HepG2 (cell line): ENCODE data around the gene MED15. TPM values are rescaled to one million over a fixed set of nuclear protein-coding genes. Genes with fewer than 3 reads are reported as not detected.

Experiments used
- ATAC-seq: fragments of 200-7000 bp; cut with Tn5 transposase; 3 replicates; pipeline ENCODE4 v1.9.1; 2020; ENCODE audit warnings: mild to moderate bottlenecking, moderate library complexity
- BruUV-seq: library from RNA; stranded (reverse); fragments of 400-500 nt; replicated peaks from 2 replicates; lab custom pipeline; 2021; lab: Mats Ljungman, UMichigan
- CTCF ChIA-PET: fragments of 300-600 bp; formaldehyde crosslinking; extraction: SDS; loops from one replicate; lab custom pipeline; 2021; ENCODE audit warnings: low total read pairs, inconsistent platforms, low intra/inter-chr PET ratio; lab: Yijun Ruan, JAX
- POLR2A ChIA-PET: fragments of 350-600 bp; sonication (Branson Sonifier 250); formaldehyde crosslinking; loops from one replicate; lab custom pipeline; 2020; ENCODE audit warnings: antibody characterized with exemption, inconsistent platforms; lab: Yijun Ruan, JAX
- DNase-seq: peaks from one replicate; pipeline ENCODE4 v3.0.0-alpha.2; 2015; ENCODE audit warnings: low spot score
- FAIRE-seq: peaks from 3 replicates; lab custom pipeline; 2011; peaks lifted over from hg19 to GRCh38; lab: Jason Lieb, UNC
- H2AFZ ChIP-seq: one replicate; pipeline ENCODE4 v1.6.1; 2011; ENCODE audit warnings: low read length, inconsistent platforms
- H3K27ac ChIP-seq: fragments of 300-600 bp; 3 replicates; pipeline ENCODE4 v1.8.0; 2011; ENCODE audit warnings: mixed run types, mild to moderate bottlenecking, mixed read lengths, low read length, inconsistent platforms; ENCODE audit not compliant: insufficient read depth; ENCODE audit errors: extremely low read length
- H3K27me3 ChIP-seq, 2 experiments: fragments of 200-600 bp in 1 of 2; 2 replicates in 1 of 2; 3 replicates in 1 of 2; pipeline versions ENCODE4 v1.6.0 to v1.8.0; 2011; ENCODE audit warnings: low read length in 2 of 2, mild to moderate bottlenecking in 2 of 2, moderate library complexity in 2 of 2, inconsistent platforms in 1 of 2; ENCODE audit not compliant: insufficient read depth in 2 of 2, control insufficient read depth in 1 of 2
- H3K36me3 ChIP-seq, 2 experiments: fragments of 200-600 bp in 1 of 2; replicated peaks in 1 of 2; 2 replicates in 1 of 2; 3 replicates in 1 of 2; pipeline versions ENCODE4 v1.5.1 to v1.8.0; 2011; ENCODE audit warnings: low read length in 2 of 2, inconsistent platforms in 1 of 2; ENCODE audit not compliant: insufficient read depth in 2 of 2, control insufficient read depth in 1 of 2
- H3K4me1 ChIP-seq: 2 replicates; pipeline ENCODE4 v1.5.1; 2012; ENCODE audit warnings: low read length, inconsistent platforms; ENCODE audit not compliant: insufficient read depth
- H3K4me2 ChIP-seq: 2 replicates; pipeline ENCODE4 v1.6.0; 2011; ENCODE audit warnings: low read depth, low read length, inconsistent platforms
- H3K4me3 ChIP-seq, 3 experiments: fragments of 200-600 bp in 1 of 3; sonication (generic), shearing (Covaris generic) in 1 of 3; replicated peaks in 1 of 3; 2 replicates each; pipeline ENCODE4 v1.5.1; 2011 to 2016; ENCODE audit warnings: low read length in 3 of 3, inconsistent platforms in 2 of 3, low read depth in 2 of 3, mild to moderate bottlenecking in 2 of 3, control low read depth in 1 of 3, mixed read lengths in 1 of 3; ENCODE audit not compliant: insufficient read depth in 1 of 3
- H3K79me2 ChIP-seq: one replicate; pipeline ENCODE4 v1.6.1; 2011; ENCODE audit warnings: low read length, inconsistent platforms; ENCODE audit not compliant: insufficient read depth
- H3K9ac ChIP-seq: 2 replicates; pipeline ENCODE4 v1.6.0; 2011; ENCODE audit warnings: mild to moderate bottlenecking, low read depth, low read length, inconsistent platforms; ENCODE audit not compliant: insufficient read depth
- H3K9me3 ChIP-seq: 2 replicates; pipeline ENCODE4 v1.5.1; 2012; ENCODE audit warnings: mild to moderate bottlenecking, low read length
- H4K20me1 ChIP-seq: 2 replicates; pipeline ENCODE4 v1.6.0; 2011; ENCODE audit warnings: inconsistent platforms, mild to moderate bottlenecking, low read length, moderate library complexity; ENCODE audit not compliant: insufficient read depth
- CCDC6 ChIP-seq: sonication (generic); formaldehyde crosslinking; IDR thresholded peaks from 2 replicates; pipeline ENCODE4 v1.8.1; 2022; ENCODE audit warnings: mild to moderate bottlenecking, missing genetic modification reagents, moderate library complexity
- FOXC1 ChIP-seq: sonication (generic); formaldehyde crosslinking; IDR thresholded peaks from 2 replicates; pipeline ENCODE4 v1.8.0; 2022; ENCODE audit warnings: mild to moderate bottlenecking, missing genetic modification reagents, borderline replicate concordance
- FOXM1 ChIP-seq: sonication (generic); formaldehyde crosslinking; IDR thresholded peaks from 2 replicates; pipeline ENCODE4 v1.5.0; 2020; ENCODE audit warnings: missing genetic modification reagents
- PRPF4 ChIP-seq: fragments of 200-400 bp; formaldehyde crosslinking; IDR thresholded peaks from 2 replicates; pipeline ENCODE4 v1.6.1; 2016; ENCODE audit warnings: low read length, low read depth; ENCODE audit not compliant: poor library complexity, severe bottlenecking
- ZKSCAN1 ChIP-seq: fragments of 150-350 bp; IDR thresholded peaks from 2 replicates; pipeline ENCODE4 v1.6.1; 2014; ENCODE audit warnings: low read length
- ZNF235 ChIP-seq: sonication (generic); formaldehyde crosslinking; IDR thresholded peaks from 2 replicates; pipeline ENCODE4 v1.8.1; 2023; ENCODE audit warnings: mild to moderate bottlenecking, missing genetic modification reagents, borderline replicate concordance
- WGBS: methylation state at CpG from one replicate; pipeline ENCODE4 v1.1.6; 2017; ENCODE audit warnings: low lambda C conversion rate; 5-methylcytosine and 5-hydroxymethylcytosine counted together
- in situ Hi-C: cut with HindIII; loops from 2 replicates; pipeline ENCODE4 v1.10.0; 2017; ENCODE audit warnings: low pct_unique_long_range_greater_than_20kb; ENCODE audit not compliant: extremely low pct_ligation_motif_present
- intact Hi-C: fragments of 100-400 bp; cut with micrococcal nuclease; formaldehyde crosslinking; loops from one replicate; pipeline ENCODE4 v1.10.0; 2022; ENCODE audit not compliant: unreplicated experiment
- polyA plus RNA-seq, 8 experiments: library from polyadenylated mRNA; depleted of rRNA in 3 of 8; stranded (reverse) in 7 of 8; unstranded in 1 of 8; fragments of >200 nt; fragmentation: Illumina TruSeq in 4 of 8; extraction: Trizol in 4 of 8; gene quantifications; 2 replicates each; pipeline versions ENCODE4 v1.2.1 to v1.2.3, GENCODE V29; 2011 to 2016; ENCODE audit warnings: low read depth in 4 of 8, missing spikeins in 1 of 8, mixed read lengths in 1 of 8; ENCODE audit not compliant: insufficient read depth in 1 of 8
- total RNA-seq, 5 experiments: library from RNA; depleted of rRNA; stranded (reverse); fragments of >200 nt; fragmentation: Illumina TruSeq; extraction: Trizol; gene quantifications; 2 replicates each; pipeline ENCODE4 v1.2.3, GENCODE V29; 2016; ENCODE audit warnings: low read depth in 1 of 5
- TF ChIP-seq, protein P1 (sequence below): sonication (generic); formaldehyde crosslinking; IDR thresholded peaks from 2 replicates; pipeline ENCODE4 v1.5.0; 2020; ENCODE audit warnings: missing genetic modification reagents
- TF ChIP-seq, protein P2 (sequence below): sonication (generic); formaldehyde crosslinking; IDR thresholded peaks from 2 replicates; pipeline ENCODE4 v1.8.1; 2023; ENCODE audit warnings: missing genetic modification reagents, mild to moderate bottlenecking, borderline replicate concordance
- TF ChIP-seq, protein P3 (sequence below): sonication (generic); formaldehyde crosslinking; IDR thresholded peaks from 2 replicates; pipeline ENCODE4 v1.5.0; 2020; ENCODE audit warnings: mild to moderate bottlenecking, missing genetic modification reagents, borderline replicate concordance
- TF ChIP-seq, protein P4 (sequence below): sonication (generic); formaldehyde crosslinking; IDR thresholded peaks from 2 replicates; pipeline ENCODE4 v1.5.0; 2020; ENCODE audit warnings: mild to moderate bottlenecking, missing genetic modification reagents

MED15 gene
- total and polyA plus RNA-seq, 2 of the 13 experiments (the other 11 are each of a cell fraction or from before 2014, with no cell fraction given), result 14.3 to 27.0 TPM

DNA sequence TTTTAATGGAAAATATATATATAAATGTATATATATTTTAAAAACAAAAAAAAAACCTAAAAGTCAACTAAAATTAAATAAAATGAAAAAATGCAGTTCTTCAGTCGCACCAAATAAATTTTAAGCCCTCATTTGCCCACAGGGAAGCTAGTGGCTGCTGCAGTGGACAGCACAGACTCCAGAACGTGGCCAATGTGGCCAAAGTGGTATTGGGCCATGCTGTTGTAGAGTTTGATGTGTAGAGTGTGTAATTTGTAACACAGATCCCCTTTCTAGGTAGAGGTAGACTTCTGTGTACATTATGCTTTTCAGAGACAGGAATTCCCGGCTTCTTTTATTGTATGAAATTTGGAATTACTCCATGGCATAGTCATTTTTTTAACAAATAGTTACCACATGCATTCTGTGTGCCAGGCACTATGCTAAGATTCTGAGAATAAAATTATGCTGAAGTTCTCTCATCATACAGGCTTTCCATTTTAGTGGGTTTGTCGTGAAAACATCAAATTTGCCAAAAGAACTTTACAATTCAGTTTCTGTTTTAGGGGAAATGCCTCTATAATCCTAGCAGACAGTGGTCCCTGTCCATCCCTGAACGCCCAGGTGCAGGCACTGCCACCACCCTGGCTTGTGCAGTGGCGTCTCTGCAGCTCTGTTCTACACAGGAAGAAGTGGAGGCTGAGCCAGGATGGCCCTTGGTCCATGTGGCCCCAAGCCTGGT, 68.5 kb downstream of the MED15 start:
- Histone ChIP-seq H3K27ac (no peak overlapping the region), H3K4me2 (no peak overlapping the region), H3K9me3 (no peaks in the 10 kb centered on the region), H3K9ac (no peak overlapping the region), H3K27me3 (no peaks in the 10 kb centered on the region; a peak in 1 of 5 replicates), H3K79me2 (no peaks in the 10 kb centered on the region), H3K4me3 (no peak overlapping the region), H4K20me1 (peaks cover 7% of the 10 kb centered on the region), H3K4me1 (no peaks in the 10 kb centered on the region), H2AFZ (no peak overlapping the region), H3K36me3 (peaks cover 44 to 94% of the 10 kb centered on the region in 2 experiments)
- FAIRE-seq, result no peak
- POLR2A ChIA-PET, result no interaction called here
- in situ Hi-C loops (loop anchor here (10.0 kb wide), 2 partner anchors 59 to 161 kb away; no protein-coding TSS in a partner anchor), intact Hi-C loops (no loop called here)
- no TSS peak for BruUV-seq
- WGBS, result 98% methylated on average over 6 of the region's 6 CpGs
- TF ChIP-seq CCDC6 (CRISPR knock-in tag) (no peak), FOXC1 (CRISPR knock-in tag) (no peak), FOXM1 (CRISPR knock-in tag) (no peak), ZNF235 (CRISPR knock-in tag) (no peak), PRPF4 (no peak), ZKSCAN1 (no peak)
- TF ChIP-seq, protein P1, sequence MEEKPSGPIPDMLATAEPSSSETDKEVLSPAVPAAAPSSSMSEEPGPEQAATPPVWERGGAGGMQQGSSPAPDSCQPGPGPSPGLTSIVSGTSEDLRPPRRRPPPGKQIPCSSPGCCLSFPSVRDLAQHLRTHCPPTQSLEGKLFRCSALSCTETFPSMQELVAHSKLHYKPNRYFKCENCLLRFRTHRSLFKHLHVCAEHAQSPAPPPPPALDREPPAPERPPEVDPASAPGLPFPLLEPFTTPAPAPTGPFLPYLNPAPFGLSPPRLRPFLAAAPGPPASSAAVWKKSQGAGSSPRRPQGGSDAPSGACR, result no peak
- TF ChIP-seq, protein P2, sequence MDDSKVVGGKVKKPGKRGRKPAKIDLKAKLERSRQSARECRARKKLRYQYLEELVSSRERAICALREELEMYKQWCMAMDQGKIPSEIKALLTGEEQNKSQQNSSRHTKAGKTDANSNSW (CRISPR knock-in tag), result no peak
- TF ChIP-seq, protein P3, sequence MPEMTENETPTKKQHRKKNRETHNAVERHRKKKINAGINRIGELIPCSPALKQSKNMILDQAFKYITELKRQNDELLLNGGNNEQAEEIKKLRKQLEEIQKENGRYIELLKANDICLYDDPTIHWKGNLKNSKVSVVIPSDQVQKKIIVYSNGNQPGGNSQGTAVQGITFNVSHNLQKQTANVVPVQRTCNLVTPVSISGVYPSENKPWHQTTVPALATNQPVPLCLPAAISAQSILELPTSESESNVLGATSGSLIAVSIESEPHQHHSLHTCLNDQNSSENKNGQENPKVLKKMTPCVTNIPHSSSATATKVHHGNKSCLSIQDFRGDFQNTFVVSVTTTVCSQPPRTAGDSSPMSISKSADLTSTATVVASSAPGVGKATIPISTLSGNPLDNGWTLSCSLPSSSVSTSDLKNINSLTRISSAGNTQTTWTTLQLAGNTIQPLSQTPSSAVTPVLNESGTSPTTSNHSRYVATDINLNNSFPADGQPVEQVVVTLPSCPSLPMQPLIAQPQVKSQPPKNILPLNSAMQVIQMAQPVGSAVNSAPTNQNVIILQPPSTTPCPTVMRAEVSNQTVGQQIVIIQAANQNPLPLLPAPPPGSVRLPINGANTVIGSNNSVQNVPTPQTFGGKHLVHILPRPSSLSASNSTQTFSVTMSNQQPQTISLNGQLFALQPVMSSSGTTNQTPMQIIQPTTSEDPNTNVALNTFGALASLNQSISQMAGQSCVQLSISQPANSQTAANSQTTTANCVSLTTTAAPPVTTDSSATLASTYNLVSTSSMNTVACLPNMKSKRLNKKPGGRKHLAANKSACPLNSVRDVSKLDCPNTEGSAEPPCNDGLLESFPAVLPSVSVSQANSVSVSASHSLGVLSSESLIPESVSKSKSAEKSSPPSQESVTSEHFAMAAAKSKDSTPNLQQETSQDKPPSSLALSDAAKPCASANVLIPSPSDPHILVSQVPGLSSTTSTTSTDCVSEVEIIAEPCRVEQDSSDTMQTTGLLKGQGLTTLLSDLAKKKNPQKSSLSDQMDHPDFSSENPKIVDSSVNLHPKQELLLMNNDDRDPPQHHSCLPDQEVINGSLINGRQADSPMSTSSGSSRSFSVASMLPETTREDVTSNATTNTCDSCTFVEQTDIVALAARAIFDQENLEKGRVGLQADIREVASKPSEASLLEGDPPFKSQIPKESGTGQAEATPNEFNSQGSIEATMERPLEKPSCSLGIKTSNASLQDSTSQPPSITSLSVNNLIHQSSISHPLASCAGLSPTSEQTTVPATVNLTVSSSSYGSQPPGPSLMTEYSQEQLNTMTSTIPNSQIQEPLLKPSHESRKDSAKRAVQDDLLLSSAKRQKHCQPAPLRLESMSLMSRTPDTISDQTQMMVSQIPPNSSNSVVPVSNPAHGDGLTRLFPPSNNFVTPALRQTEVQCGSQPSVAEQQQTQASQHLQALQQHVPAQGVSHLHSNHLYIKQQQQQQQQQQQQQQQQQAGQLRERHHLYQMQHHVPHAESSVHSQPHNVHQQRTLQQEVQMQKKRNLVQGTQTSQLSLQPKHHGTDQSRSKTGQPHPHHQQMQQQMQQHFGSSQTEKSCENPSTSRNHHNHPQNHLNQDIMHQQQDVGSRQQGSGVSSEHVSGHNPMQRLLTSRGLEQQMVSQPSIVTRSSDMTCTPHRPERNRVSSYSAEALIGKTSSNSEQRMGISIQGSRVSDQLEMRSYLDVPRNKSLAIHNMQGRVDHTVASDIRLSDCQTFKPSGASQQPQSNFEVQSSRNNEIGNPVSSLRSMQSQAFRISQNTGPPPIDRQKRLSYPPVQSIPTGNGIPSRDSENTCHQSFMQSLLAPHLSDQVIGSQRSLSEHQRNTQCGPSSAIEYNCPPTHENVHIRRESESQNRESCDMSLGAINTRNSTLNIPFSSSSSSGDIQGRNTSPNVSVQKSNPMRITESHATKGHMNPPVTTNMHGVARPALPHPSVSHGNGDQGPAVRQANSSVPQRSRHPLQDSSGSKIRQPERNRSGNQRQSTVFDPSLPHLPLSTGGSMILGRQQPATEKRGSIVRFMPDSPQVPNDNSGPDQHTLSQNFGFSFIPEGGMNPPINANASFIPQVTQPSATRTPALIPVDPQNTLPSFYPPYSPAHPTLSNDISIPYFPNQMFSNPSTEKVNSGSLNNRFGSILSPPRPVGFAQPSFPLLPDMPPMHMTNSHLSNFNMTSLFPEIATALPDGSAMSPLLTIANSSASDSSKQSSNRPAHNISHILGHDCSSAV (CRISPR knock-in tag), result no peak
- TF ChIP-seq, protein P4, sequence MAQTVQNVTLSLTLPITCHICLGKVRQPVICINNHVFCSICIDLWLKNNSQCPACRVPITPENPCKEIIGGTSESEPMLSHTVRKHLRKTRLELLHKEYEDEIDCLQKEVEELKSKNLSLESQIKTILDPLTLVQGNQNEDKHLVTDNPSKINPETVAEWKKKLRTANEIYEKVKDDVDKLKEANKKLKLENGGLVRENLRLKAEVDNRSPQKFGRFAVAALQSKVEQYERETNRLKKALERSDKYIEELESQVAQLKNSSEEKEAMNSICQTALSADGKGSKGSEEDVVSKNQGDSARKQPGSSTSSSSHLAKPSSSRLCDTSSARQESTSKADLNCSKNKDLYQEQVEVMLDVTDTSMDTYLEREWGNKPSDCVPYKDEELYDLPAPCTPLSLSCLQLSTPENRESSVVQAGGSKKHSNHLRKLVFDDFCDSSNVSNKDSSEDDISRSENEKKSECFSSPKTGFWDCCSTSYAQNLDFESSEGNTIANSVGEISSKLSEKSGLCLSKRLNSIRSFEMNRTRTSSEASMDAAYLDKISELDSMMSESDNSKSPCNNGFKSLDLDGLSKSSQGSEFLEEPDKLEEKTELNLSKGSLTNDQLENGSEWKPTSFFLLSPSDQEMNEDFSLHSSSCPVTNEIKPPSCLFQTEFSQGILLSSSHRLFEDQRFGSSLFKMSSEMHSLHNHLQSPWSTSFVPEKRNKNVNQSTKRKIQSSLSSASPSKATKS, result no peak
- ATAC-seq, result no peak
- no peak for DNase-seq
- CTCF ChIA-PET, result no interaction called here
